IPS-11a (cell line): Measurements from ENCODE around the gene HK3.
"Not testable (repeated sequence)": the region's sequence is repeated elsewhere in the genome, so short reads cannot be mapped to it uniquely, and the experiment has no call there.

Source experiments
- H3K4me3 ChIP-seq: one replicate; pipeline ENCODE4 v1.5.1; 2013; ENCODE audit warnings: low read depth, low read length, control low read depth

Gene HK3

DNA sequence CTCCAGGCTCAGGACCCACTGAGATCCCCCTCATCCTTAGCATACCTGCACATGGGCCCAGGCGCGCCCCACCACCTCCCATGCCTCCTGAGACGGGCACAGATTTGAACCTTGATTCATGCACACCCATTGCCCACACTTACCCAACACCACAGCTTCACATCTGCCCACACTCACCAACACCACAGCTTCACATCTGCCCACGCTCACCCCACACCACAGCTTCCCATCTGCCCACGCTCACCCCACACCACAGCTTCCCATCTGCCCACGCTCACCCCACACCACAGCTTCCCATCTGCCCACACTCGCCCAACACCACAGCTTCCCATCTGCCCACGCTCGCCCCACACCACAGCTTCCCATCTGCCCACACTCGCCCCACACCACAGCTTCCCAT, 28.5 kb downstream of the HK3 start:
- not testable (repeated sequence) for H3K4me3 ChIP-seq

GRCh38 chr5:176870110-176870591, 29.0 kb downstream of the HK3 start:
- H3K4me3 ChIP-seq = no peak overlapping the region

GRCh38 chr5:176869501-176870109, 29.5 kb downstream of the HK3 start:
- no peak overlapping the region for H3K4me3 ChIP-seq

- H3K4me3 ChIP-seq = no peak overlapping the region
Measured at GRCh38 chr5:176868731-176869130, 30.4 kb downstream of the HK3 start.

- no peak overlapping the region for H3K4me3 ChIP-seq
Measured at GRCh38 chr5:176868126-176868525, 31.0 kb downstream of the HK3 start.

GRCh38 chr5:176866707-176867310, 32.3 kb downstream of the HK3 start:
- no peak overlapping the region for H3K4me3 ChIP-seq

DNA sequence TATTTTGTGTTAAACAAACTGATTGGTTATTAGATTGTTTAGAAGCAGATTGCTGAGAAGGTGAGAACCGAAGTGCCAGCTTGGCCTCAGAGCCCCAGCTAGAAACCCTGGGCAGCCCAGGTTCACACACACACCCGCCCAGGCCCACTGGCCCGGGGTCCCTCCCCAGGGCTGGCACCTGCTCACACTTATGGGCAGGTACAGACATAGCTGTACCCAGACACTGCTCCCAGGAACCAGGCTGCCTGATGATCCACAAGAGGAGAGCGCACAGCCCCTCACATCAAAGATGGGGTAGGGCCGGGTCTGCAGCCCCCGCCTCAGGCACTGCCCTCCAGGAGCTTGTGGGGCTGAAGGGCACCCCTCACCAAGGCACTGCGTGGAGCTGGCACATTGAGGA, 33.2 kb downstream of the HK3 start:
- H3K4me3 ChIP-seq = no peak overlapping the region

- H3K4me3 ChIP-seq = no peak overlapping the region
Measured at GRCh38 chr5:176864755-176865154, 34.4 kb downstream of the HK3 start.

GRCh38 chr5:176863765-176864098, 35.4 kb downstream of the HK3 start:
- no peak overlapping the region for H3K4me3 ChIP-seq

DNA sequence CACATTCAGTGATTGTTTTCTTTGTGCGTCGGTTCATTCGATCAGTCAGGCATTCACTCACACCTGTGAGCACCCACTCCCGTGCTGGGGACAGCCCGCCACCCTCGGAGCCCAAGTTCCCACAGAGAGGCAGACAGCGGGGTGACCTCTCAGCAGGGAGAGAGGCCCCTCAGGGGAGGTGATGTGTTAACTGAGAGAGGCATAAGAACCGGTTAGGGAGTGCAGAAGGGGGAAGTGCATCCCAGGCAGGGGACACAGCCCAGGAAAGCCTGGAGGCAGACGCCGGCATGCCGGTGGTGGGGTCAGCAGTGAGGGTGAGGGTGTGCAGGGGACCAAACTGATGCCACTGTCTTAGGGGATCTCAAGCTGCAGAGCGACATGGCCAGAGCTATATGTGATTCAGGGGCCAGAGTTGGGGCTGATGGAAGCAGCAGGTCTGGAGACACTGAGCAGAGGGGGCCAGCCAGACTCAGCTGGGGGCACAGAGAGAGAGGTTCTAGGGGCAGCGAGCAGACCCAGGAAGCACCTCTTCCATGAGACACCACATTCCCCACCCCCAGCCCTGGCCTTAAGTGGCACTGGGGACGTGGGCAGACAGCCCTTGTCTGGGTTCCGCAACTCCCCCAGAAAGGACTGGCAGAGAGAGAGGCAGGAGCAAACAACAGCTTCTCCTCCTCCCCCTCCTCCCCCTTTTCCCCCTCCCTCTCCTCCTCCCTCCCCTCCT, 35.9 kb downstream of the HK3 start:
- no peak overlapping the region for H3K4me3 ChIP-seq

DNA sequence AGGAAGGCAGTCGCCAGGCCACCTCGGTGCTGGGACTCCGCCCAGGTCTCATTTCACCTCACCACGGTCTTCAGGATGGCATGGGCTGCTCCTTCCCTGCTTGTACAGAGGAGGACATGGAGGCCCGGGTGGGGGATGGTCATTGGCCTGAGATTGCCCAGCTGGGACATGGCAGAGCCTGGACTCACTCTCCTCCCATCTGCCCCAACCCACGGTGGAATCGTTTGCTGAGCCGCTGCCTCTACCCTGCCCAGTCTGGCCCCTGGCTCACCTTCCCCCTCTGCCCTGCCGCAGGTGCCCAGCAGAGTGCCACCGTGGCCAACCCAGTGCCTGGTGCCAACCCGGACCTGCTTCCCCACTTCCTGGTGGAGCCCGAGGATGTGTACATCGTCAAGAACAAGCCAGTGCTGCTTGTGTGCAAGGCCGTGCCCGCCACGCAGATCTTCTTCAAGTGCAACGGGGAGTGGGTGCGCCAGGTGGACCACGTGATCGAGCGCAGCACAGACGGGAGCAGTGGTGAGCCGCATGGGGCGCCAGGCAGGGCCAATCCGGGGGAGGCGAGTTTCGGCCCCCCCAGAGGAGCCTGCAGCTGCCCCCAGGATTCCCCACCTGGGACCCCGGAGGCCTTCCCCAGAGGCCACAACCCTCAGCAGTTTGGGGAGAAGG, 36.7 kb downstream of the HK3 start:
- no peak overlapping the region for H3K4me3 ChIP-seq

- no peak overlapping the region for H3K4me3 ChIP-seq
Measured at GRCh38 chr5:176861276-176861675, 37.9 kb downstream of the HK3 start.

- no peak overlapping the region for H3K4me3 ChIP-seq
Measured at GRCh38 chr5:176860381-176860780, 38.8 kb downstream of the HK3 start.

- no peak overlapping the region for H3K4me3 ChIP-seq
Measured at GRCh38 chr5:176859916-176860315, 39.2 kb downstream of the HK3 start.

- no peak overlapping the region for H3K4me3 ChIP-seq
Measured at GRCh38 chr5:176857894-176858273, 41.3 kb downstream of the HK3 start.

DNA sequence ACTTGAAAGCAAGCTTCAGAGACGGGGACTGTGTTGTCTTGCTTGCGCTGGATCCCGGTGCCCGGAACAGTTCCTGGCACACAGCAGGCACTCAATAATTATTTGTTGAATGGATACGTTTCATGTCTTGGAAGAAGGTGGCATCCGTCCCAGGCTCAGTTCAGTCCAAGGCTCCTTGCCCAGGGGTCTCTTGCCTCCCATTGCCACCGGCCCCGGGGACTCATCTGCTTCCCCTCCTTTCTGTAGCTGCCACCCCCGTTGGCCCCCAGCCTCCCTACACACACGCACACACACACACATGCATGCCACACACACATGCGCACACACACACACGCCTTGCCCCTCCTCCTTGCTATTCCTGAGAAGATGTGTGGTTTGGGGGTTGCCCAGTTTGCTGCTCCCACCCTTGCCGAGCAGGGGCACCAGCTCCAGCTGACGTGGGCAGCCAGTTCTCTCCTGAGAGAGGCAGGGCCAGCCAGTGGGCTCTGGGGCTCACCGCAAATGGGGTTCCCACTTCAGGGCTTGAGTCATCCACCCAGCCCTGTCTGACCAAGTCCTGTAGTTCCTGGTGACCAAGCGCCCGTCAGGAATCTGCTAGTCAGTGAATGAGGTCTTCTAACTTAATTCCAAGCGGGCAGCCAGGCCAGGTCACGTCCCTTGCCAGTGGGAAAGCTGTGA, 41.8 kb downstream of the HK3 start:
- no peak overlapping the region for H3K4me3 ChIP-seq

GRCh38 chr5:176856746-176857145, 42.4 kb downstream of the HK3 start:
- H3K4me3 ChIP-seq = no peak overlapping the region

DNA sequence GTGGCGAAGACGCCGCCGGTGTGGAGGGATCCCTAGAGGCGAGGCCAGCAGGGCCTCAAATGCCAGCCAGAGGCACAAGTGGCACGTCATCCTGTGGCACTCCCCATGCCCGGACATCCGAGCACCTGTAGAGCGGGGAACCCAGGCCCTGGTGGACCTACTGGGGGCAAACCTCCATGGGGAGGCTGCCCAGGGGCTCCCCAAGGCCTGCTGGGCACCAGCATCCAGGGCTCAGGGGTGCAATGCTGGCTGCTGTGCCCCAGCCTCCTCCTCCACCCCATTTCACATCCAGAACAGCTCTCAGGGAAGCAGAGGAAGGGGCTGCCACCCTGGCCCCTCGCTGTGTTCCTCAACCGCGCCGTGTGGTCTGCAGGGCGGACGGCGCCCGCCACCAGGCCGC, 43.5 kb downstream of the HK3 start:
- H3K4me3 ChIP-seq = no peak overlapping the region

DNA sequence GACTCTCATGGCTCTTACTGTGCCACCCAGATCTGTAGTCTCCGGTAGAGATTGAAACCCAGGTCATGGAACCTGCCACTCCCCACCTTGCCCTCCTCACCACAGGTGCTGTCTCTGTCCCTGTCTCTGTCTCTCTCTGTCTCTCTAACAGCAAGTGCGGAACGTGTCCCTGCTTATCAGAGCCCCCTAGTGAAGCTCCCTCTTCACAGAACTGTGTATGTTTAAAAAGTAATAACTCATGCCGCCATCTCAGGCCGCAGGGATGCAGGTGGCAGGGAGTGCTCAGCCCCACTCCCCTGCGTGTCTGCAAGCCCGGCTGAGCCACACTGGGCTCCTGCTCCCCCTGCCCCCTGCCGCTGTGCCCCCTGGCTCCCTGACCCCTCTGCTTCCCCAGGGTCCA, 45.0 kb downstream of the HK3 start:
- H3K4me3 ChIP-seq = no peak overlapping the region

GRCh38 chr5:176853151-176853778, 45.9 kb downstream of the HK3 start:
- H3K4me3 ChIP-seq = no peak overlapping the region
